Effector CD8-positive, alpha-beta T cell (primary cell): ENCODE results near the gene ARHGAP1.

ENCODE experiments used
- DNase-seq: peaks from one replicate; lab custom pipeline; 2025; lab: John Stamatoyannopoulos, UW

ARHGAP1 gene

GRCh38 chr11:46640036-46640788 lies 60.2 kb downstream of the ARHGAP1 start:
- DNase-seq = no peak

DNA sequence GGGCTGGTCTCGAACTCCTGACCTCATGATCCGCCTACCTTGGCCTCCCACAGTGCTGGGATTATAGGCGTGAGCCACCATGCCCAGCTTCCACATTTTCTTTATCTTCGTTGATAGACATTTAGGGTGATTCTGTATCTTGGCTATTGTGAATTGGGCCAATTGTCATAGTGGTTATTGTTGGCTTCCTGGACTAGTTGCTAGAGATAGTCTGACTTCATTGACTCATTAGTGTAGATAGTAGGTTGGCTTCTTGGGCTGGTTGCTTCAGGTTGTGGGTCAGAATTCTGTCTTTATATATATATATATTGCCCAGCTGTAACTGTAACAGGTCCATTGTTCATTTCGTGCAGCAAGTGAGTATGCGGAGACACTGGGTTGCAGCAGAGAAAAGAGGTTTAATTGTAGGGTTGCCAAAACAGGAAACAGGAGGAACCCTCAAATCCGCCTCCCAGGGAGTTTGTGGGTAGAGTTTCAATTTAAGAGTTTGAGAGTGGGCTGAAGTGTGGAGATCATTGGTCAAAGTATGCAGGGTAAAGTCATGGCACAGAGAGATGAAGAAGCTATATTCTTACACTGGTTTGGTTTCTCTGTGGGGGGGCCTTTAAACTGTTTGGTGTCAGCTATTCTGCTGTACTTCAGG lies 61.1 kb downstream of the ARHGAP1 start:
- DNase-seq = no peak

DNA sequence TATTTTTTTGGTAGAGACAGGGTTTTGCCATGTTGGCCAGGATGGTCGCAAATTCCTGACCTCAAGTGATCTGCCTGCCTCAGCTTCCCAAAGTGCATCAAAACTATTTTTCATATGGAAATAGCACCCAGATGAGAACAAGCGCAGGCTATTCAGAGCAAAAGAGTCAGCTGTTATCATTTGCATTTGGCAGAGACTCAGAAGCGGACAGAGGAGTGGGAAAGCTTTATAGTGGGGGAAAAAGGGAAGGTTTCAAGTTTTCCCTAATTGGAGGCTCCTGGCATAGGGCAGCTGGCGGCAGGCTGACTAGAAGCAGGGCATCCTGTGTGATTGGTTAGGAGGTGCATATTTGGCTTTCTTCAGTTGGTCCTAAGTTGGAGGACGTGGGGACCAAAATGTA lies 62.9 kb downstream of the ARHGAP1 start:
- no peak for DNase-seq

DNA sequence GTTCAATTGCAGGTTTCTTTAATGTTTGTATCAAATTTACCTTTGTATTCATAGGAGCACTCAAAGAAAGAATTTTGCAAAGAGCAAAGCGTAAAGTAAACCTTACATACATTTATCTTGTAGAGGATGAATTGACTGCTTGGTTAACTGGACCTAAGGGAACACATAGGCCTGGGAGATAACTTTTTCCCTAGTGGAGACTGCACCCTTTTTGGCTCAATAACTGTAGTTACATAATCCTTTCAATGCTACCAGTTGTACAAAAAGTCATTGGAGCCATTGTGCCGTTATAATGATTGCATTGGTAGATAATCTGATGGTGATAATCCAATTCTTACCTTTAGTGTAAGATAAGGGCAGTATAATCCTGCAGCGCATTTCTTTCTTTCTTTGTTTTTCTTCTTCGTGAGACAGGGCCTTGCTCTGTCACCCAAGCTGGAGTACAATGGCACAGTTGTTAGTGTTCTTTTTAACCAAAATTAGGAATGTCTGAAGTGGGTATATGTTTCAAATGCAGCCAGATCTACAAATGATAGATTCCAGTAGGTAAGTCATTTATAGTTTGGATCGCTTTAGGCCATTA lies 64.8 kb downstream of the ARHGAP1 start:
- no peak for DNase-seq

- no peak for DNase-seq
Measured at GRCh38 chr11:46633291-46634217, 66.9 kb downstream of the ARHGAP1 start.

GRCh38 chr11:46632502-46632901 lies 67.9 kb downstream of the ARHGAP1 start:
- no peak for DNase-seq

DNA sequence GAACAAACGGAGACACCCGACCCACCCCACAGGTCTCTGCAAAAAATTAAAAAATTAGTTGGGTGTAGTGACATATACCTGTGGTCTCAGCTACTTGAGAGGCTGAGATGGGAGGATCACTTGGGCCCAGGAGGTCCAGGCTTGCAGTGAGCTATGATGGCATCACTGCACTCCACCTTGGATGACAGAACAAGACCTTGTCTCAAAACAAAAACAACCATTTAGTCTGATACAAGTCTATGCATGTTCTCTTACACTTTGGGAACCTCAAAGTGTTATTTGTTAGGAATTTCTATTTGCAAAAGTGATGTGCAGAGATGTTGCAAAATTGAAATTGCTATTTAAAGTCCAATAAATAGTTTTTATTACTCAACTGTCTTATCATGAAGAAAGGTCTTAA lies 68.7 kb downstream of the ARHGAP1 start:
- DNase-seq = no peak

- DNase-seq = no peak
Measured at GRCh38 chr11:46630237-46630636, 70.2 kb downstream of the ARHGAP1 start.

GRCh38 chr11:46628961-46629360 lies 71.5 kb downstream of the ARHGAP1 start:
- DNase-seq = no peak
